Cortex of kidney (tissue), 1 donor: ENCODE data around the gene PDCD1.
"Not testable (repeated sequence)": the region's sequence is repeated elsewhere in the genome, so short reads cannot be mapped to it uniquely, and the experiment has no call there.

Experiments
- DNase-seq: peaks from one replicate; lab custom pipeline; 2025; lab: John Stamatoyannopoulos, UW

Gene PDCD1

GRCh38 chr2:241800198-241800903 is 58.3 kb downstream of the PDCD1 start:
- DNase-seq = not testable (repeated sequence)
